ENCODE data around the gene CAMK2N2.

DNA sequence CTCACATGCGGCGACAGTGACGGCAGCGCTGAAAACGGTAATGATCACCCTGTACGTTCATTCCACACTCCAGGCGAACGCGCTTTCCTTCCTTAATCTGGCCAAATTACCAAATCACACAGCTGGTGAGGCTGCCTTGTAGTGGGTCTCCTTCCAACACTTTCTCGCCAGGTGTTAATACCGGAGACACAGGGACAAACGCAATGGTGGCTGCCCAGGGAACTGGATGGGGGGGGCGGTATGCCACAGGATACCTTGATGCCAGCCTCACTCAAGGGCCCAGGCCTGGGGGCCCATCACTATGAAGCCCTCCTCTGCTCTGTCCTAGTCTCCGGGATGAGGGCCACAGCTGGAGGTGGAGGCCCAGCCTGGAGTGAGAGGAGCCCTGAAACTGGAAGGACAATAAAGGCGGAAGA lies 1.4 kb upstream of the CAMK2N2 start:
- TF ChIP-seq POLR2A (IDR thresholded peaks at IDR 0.05; ENCODE audit: low read length), result no peak
- TF ChIP-seq GATA1 (IDR thresholded peaks at IDR 0.05; ENCODE audit: low read depth, low read length), result no peak

Data from erythroblast (primary cell).